Muscle layer of duodenum (tissue), 2 donors: ENCODE data around the gene CHCHD4.
A peak's percentile ranks its signal among the peaks of the same experiment; 100 is the strongest.
"Not testable (repeated sequence)": the region's sequence is repeated elsewhere in the genome, so short reads cannot be mapped to it uniquely, and the experiment has no call there.

Experiments used
- H3K27ac ChIP-seq: one replicate; pipeline ENCODE4 v1.7.0; 2013; ENCODE audit warnings: mild to moderate bottlenecking, low read length
- H3K27me3 ChIP-seq: one replicate; pipeline ENCODE4 v1.7.0; 2013; ENCODE audit warnings: low read depth, mild to moderate bottlenecking, control low read depth, low read length
- H3K36me3 ChIP-seq, 2 donors: one replicate each; pipeline ENCODE4 v1.7.0; 2013; ENCODE audit warnings: low read length in 2 of 2, control low read depth in 1 of 2, mild to moderate bottlenecking in 1 of 2; ENCODE audit not compliant: insufficient read depth in 2 of 2, control insufficient read depth in 1 of 2
- H3K4me1 ChIP-seq, 2 donors: one replicate each; pipeline ENCODE4 v1.7.0; 2013; ENCODE audit warnings: low read length in 2 of 2, mild to moderate bottlenecking in 2 of 2, control low read depth in 1 of 2, moderate library complexity in 1 of 2; ENCODE audit not compliant: insufficient read depth in 2 of 2, control insufficient read depth in 1 of 2
- H3K4me3 ChIP-seq, 2 donors: one replicate each; pipeline ENCODE4 v1.7.0; 2013; ENCODE audit warnings: low read length in 2 of 2, low read depth in 1 of 2, mild to moderate bottlenecking in 1 of 2
- H3K9me3 ChIP-seq, 2 donors: one replicate each; pipeline ENCODE4 v1.7.0; 2013; ENCODE audit warnings: low read length in 2 of 2, control low read depth in 1 of 2, mild to moderate bottlenecking in 1 of 2; ENCODE audit not compliant: control insufficient read depth in 1 of 2
- donor health status: healthy.

CHCHD4 gene

DNA sequence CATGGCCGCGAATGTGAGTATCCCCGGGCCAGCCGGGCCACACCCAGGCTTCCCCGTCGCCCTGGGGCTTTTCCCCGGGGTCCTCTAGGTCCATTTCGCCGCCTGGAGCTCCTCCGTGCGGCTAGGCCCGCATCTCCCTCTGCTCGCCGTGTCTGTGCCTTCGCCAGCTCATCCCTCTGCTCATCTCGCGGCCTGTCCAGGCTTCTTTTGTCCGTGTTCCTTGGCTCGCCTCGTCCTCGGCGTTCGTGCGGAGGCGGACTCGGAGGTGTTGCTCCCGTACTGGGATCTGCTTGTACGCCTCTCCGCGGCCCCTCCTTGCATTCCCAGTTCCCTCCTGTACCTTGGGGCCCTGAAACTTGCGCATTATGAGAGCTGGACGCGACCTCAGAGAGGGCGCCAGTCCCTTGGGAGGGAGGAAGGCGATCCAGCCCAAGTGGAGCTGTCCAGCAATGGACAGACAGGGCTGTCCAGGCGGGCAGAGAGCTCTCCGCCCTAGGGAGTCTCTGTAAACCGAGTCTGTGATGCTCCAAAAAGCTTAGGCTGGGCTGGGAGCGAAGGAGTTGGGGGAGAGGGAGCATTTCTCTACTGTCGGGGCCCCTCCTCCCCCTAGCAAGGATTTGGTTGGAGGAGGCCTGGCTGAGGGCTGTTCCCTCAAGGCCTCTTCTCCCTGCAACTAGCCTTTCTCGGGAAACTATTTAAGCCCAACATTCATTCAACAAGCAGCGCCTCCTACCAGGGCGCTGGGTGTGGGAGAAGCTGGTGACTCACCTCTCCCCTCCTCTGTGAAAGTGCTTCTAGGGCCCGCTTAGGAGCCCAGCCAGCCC lies 735 bp upstream of the CHCHD4 start:
- Histone ChIP-seq H3K4me1 (peaks cover 18 to 35% of the 10 kb centered on the region in 2 donors), H3K9me3 (no peaks in the 10 kb centered on the region), H3K36me3 (peaks cover 21 to 23% of the 10 kb centered on the region in 2 donors), H3K27me3 (no peaks in the 10 kb centered on the region), H3K4me3 (peak overlapping the region; percentile 88 to 89), H3K27ac (peak overlapping the region; percentile 94)

DNA sequence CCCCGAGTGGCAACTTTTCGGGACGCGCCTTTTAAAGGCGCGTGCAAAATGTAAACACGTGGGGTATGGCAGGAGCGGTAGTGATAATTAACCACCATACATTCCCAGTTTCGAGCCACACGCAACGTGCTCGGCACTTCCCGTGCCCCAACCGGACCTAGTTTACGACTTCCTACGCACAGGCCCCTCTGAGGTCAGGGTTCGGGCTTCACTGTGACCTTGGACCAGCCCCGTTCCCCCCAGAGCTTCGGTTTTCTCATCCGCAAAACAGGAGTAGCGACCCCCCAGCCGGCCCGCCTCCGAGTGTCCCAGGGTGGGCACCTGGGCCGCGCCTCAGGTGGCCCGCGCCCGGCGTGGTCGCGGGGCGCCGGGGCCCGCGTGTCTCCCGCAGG lies 451 bp downstream of the CHCHD4 start:
- Histone ChIP-seq H3K27ac (peak overlapping the region; percentile 94), H3K27me3 (no peaks in the 10 kb centered on the region), H3K4me3 (peak overlapping the region; percentile 88 to 89), H3K4me1 (peaks cover 18 to 35% of the 10 kb centered on the region in 2 donors), H3K36me3 (peaks cover 15 to 17% of the 10 kb centered on the region in 2 donors), H3K9me3 (no peaks in the 10 kb centered on the region)

DNA sequence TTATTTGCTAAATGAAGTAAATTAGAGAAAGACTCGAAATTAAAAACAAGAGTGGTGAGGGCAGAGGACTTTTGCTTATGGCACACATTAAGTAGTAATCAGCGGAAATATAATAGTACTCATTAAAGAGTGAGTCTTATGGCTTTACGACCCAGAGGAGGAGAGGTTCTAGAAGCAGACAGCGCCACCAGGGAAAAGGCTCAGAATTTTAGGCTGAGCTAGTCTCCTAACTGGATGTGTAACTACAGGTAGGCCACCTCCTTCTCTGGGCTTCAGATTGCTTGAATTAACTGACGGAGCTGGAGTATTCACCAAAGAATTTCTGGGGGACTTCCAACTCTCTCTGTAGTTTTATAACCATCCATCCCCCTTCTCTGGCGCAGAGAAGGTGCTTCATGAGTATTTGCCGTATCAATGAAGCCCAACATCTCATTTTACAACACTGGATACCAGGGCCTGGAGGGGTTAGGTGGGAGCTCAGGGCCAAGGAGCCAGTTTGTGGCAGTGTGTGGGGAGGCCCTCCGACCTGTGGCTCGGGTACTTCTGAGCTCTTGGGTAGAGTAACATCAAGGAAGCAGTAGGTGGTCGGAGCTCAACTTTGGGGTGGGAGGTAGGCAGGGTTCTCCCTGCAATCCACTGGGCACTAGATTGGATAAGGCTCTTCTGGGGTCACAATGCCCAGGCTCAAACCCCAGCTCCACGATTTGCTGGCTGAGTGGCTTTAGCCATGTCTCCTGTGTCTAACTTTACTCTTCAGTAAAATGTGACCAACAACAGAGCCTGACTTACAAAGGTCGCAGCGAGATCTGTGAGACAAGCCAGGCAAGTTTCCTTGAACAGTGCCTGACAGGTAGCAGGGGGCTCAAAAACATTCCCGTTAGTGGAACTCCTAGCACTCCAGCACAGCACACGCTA lies 1.1 kb downstream of the CHCHD4 start:
- Histone ChIP-seq H3K36me3 (peaks cover 10 to 12% of the 10 kb centered on the region in 2 donors), H3K9me3 (no peaks in the 10 kb centered on the region), H3K4me3 (peak overlapping the region; percentile 88 to 89), H3K4me1 (peaks cover 18 to 35% of the 10 kb centered on the region in 2 donors), H3K27ac (peak overlapping the region; percentile 94), H3K27me3 (no peaks in the 10 kb centered on the region)

DNA sequence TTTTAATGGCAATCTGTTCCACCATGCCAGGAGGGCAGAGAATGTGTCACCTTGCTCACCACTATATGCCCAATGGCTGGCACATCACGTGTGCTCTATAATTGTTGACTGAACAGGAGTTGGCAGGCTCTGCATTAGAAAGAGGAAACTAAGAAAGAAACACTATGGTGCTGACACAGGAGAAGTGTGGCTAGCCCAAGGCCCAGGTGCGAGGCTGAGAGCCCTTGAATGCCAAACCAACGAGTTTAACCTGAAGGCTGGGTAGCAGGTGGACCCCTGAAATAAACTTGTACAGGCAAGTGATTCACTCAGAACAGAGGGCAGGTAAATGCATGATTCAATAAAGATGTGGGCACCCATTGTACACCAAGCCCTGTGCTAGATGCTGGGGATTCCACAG lies 2.4 kb downstream of the CHCHD4 start:
- Histone ChIP-seq H3K36me3 (peaks cover 4% of the 10 kb centered on the region in 2 donors), H3K4me1 (peaks cover 18 to 31% of the 10 kb centered on the region in 2 donors), H3K9me3 (no peaks in the 10 kb centered on the region), H3K27me3 (no peaks in the 10 kb centered on the region), H3K4me3 (no peak overlapping the region), H3K27ac (no peak overlapping the region)

DNA sequence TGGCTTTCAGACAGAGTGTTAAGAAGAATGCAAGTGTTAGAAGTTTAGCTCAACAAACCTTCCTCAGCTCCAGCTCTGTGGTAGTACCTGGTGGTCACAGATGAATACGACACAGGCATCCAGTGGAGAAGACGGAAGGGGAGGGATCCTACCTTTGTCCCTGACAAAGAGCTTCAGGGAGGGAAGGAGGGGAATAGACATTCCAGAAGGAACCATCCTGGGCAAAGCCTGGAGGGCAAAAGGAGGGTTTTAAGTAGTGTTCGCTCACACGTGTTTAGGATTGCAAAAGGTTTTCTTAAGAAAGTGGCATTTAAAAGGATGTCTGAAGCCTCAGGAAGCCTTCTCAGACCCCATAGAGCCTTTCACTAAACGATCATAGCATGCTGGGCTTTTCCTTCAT lies 2.8 kb downstream of the CHCHD4 start:
- peaks cover 4% of the 10 kb centered on the region in 2 donors for H3K36me3 ChIP-seq
- no peak overlapping the region for H3K4me3 ChIP-seq
- no peaks in the 10 kb centered on the region for H3K9me3 ChIP-seq
- no peak overlapping the region for H3K27ac ChIP-seq
- peaks cover 17 to 27% of the 10 kb centered on the region in 2 donors for H3K4me1 ChIP-seq
- no peaks in the 10 kb centered on the region for H3K27me3 ChIP-seq

- not testable (repeated sequence) for H3K27ac ChIP-seq, H3K4me3 ChIP-seq, H3K27me3 ChIP-seq, H3K36me3 ChIP-seq, H3K9me3 ChIP-seq
- H3K4me1 ChIP-seq = peaks cover 8 to 18% of the 10 kb centered on the region in 2 donors
These were observed 3.7 kb downstream of the CHCHD4 start for GRCh38 chr3:14120921-14121448.

GRCh38 chr3:14120111-14120920 lies 4.4 kb downstream of the CHCHD4 start:
- peaks cover 13 to 14% of the 10 kb centered on the region in 2 donors for H3K36me3 ChIP-seq
- no peak overlapping the region for H3K4me3 ChIP-seq
- H3K9me3 ChIP-seq = no peaks in the 10 kb centered on the region
- H3K27me3 ChIP-seq = no peaks in the 10 kb centered on the region
- H3K4me1 ChIP-seq = peaks cover 7 to 16% of the 10 kb centered on the region in 2 donors
- no peak overlapping the region for H3K27ac ChIP-seq

DNA sequence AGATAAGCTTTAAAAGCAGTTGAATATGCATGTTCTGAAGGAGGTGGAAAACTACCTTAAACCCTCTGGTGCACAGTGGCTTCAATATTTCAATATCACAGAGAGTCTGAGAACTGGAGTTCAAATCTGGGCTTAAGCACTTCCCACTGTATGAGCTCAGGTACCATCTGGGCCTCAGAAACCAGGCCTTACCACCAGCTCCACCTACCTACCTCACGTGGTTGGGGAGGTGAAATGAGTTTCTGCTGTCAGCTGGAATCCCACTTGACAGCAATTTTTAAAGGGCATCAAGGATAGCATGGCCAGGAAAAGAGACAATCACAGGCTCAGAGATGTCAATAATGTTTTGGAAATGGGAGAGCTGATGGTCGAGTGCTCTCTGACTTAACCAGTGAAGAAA lies 5.0 kb downstream of the CHCHD4 start:
- no peak overlapping the region for H3K27ac ChIP-seq
- no peaks in the 10 kb centered on the region for H3K27me3 ChIP-seq
- H3K4me3 ChIP-seq = no peak overlapping the region
- H3K4me1 ChIP-seq = peaks cover 7 to 16% of the 10 kb centered on the region in 2 donors
- no peaks in the 10 kb centered on the region for H3K9me3 ChIP-seq
- peaks cover 20 to 21% of the 10 kb centered on the region in 2 donors for H3K36me3 ChIP-seq

DNA sequence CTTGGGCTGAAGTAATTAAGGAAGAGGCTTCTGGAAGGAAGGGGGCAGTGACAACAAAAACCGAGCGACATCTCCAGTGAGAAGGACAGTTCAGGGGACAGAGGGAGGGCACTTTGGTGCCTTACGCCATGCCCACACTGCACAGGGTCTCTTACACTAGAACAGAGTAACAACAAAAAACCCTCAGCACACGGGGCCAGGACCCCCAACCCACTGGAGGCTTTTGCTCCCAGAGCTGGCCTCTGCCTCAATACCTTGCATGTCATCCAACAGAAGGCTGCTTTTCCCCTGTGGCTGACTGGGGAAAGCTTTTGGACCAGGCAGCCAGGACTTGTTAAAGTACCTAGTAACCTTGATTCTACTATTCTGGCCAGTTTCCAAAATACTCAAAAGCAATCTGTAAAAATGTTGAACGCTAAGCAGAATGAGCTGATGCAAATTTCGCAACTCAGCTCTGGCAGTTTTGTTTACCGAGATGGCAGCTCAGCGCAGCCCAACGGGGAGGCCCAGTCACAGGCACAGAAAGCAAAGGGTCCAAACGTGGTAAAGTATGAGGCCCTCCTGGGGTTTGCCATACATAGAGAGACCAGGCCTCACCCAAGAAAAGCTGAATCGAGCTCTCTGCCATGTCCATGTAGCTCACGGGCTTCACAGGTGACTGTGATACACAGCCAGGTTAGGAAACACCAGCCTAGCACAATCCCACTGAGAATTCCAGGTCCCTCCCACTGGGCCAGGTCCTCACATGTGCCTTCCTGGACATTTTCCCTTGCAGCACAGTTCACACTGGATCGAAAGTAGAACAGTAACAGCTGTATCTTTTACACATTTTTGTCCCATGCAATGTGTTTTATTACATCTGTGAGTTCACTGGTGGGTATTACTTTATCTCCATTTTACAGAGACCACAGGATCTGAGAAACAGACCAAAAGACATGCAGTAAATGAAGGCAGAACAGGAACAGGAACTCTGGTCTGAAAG lies 6.0 kb downstream of the CHCHD4 start:
- Histone ChIP-seq H3K4me1 (peaks cover 7 to 13% of the 10 kb centered on the region in 2 donors), H3K9me3 (no peaks in the 10 kb centered on the region), H3K27me3 (no peaks in the 10 kb centered on the region), H3K4me3 (no peak overlapping the region), H3K36me3 (peaks cover 22 to 30% of the 10 kb centered on the region in 2 donors), H3K27ac (no peak overlapping the region)
